ENCODE data around the gene ADAMTS9. TPM values are rescaled to one million over a fixed set of nuclear protein-coding genes. Genes with fewer than 3 reads are reported as not detected.

The ADAMTS9 gene
- total RNA-seq, 1 donor from 2014 or later, result 80.3 TPM

DNA sequence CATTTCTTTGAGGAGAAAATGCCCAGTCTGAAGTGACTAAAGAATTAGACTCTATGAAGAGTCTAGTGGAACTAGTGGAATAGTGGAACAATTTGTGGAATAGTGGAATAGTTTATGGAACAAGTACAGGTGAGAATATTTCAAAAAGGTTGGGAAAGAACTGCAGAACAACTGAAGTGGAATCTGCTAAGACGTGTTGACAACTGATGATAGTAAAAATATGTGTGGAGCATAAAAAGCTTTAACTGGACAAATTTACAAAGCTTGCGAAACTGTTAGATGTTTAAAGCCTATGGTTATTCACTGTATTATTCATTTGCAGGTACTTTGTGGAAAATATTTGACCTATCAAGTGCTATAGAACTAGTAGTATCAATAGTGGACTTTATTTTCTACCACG is 164.5 kb downstream of the ADAMTS9 start:
- no peak for DNase-seq

DNA sequence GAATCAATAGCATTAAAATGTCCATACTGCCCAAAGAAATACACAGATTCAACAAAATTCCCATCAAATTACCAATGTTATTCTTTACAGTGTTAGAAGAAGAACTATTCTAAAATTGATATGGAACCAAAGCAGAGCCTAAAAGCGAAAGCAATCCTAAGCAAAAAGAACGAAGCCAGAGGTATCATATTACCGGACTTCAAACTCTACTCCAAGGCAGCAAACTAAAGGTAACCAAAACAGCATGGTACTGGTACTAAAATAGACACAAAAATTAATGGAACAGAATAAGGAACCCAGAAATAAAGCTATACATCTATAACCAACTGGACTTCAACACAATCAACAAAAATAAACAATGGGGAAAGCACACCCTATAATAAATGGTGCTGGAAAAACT is 167.5 kb downstream of the ADAMTS9 start:
- DNase-seq, result no peak

DNA sequence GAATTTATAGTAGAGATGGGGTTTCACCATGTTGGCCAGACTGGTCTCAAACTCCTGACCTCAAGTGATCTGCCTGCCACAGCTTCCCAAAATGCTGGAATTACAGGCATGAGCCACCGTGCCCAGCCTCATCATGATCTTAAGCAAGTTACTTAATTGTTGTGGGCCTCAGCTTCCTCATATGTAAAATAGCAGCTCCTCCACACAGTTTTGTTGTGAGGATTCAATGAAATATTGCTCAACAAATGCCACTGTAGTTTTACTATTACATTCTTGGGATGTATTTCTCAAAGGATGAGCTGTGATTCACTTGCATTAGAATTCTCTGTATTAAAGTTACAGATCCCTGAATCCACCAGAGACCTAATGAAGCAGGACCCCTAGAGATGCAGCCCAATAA is 168.8 kb downstream of the ADAMTS9 start:
- DNase-seq, result no peak

- DNase-seq, result no peak
Observed at GRCh38 chr3:64518496-64518895, 169.3 kb downstream of the ADAMTS9 start.

GRCh38 chr3:64514889-64515288 is 172.9 kb downstream of the ADAMTS9 start:
- DNase-seq, result no peak

GRCh38 chr3:64509206-64509605 is 178.6 kb downstream of the ADAMTS9 start:
- DNase-seq, result no peak

DNA sequence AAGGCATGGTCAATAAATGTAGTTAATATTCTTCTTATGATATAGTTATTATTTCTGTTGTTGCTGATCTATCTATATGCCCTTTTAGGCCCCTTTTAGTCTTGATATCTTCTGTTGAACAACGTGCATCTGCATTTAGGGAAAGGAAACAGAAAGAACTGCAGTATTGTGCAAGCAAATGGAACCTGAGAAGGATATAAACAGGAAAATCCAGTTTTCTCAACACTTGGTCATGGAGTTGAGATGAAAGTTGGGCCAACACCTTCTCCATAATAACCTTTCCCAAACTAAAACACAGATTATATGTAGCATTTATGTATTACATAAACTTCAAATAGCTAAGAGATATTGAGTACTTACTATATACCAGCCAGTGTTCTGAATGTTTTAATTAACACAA is 179.7 kb downstream of the ADAMTS9 start:
- DNase-seq, result no peak

- no peak for DNase-seq
Observed at GRCh38 chr3:64506255-64506654, 181.5 kb downstream of the ADAMTS9 start.

GRCh38 chr3:64505419-64505818 is 182.4 kb downstream of the ADAMTS9 start:
- peak; percentile 65 for DNase-seq

DNA sequence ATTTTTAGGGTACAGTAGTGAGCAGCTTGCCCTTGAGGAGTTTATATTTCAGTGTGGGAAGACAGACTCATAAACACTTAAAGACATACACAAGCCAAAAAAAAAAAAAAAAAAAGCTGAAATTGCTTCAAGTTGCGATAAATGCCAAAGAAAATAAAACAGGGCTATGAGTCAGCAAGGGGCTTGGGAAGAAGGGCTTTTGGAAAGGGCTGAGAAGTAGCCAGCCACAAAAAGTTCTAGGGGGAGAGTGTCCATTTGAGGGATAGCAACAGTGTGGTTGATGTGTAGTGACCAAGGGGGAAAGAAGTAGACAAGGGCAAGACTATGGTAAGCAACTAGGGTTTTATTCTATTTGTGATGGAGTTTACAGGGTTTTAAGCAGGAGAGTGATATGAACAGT is 185.5 kb downstream of the ADAMTS9 start:
- DNase-seq, result peak; percentile 13

GRCh38 chr3:64501298-64501906 is 186.4 kb downstream of the ADAMTS9 start:
- no peak for DNase-seq

- DNase-seq, result no peak
Observed at GRCh38 chr3:64496786-64497490, 190.9 kb downstream of the ADAMTS9 start.

GRCh38 chr3:64495781-64496334 is 191.9 kb downstream of the ADAMTS9 start:
- DNase-seq, result no peak

- no peak for DNase-seq
Observed at GRCh38 chr3:64495121-64495780, 192.5 kb downstream of the ADAMTS9 start.

DNA sequence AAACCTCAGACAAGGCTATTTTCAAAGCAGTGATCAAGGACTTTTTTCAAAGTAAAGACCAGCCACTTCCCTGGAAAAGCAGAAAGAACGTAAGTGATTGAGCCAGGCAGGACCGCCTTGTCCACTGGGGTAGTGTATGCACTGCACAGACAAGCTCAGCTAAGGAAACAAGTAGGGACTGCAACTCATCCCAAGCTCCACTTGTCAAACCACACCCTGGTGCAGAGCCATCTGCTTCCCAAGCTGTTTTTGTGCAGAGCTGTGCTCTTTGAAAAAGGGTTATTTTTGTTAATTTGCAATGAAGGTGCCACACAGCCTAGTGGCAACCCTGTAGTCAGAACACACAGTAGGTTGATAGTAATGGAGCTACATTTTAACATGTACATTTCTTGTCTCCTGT is 193.3 kb downstream of the ADAMTS9 start:
- DNase-seq, result no peak

DNA sequence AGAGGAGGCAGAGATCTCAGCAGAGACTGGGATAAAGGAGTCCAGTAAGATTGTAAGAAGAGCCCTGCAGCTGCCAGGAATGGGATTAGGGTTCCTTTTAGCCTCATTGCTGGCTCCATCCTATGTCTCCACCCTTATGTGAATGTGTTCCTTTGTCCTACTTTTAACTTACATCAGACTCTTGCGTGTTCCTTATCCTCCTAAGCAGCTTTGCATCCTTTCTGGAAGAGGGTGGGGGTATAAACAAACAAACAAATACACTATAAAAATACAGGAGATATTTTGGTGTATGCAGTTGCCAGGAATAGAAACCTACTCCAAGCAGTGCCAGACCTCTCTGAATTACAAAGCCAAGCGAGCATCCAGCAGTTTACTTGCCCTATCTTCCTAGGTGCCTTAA is 194.7 kb downstream of the ADAMTS9 start:
- DNase-seq, result no peak

GRCh38 chr3:64491843-64492242 is 196.0 kb downstream of the ADAMTS9 start:
- no peak for DNase-seq

DNA sequence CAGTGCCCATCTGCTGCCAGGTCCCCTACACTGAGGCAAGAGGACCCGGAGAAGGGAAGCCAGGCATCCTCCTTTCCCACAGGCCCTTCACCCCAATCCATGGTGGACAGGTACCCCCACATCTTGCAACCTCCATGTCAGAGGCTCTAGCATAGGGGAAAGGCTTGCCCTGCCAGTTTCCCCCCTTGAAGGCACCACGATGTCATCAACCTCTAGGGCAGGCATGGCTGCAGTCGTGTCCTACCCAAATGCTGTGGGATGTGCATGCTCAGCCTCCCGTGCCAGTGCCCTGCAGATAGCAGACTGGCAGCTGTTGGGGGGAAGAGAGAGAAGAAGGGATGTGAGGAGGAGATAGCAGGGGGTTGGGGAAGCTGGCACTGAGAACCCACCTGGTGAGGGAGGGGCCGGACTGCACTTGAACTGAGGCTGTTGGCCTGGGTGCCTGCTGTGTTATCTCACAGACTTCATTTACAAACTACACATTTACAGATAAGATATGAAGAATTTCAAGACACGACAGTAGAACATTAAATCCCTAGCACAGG is 197.5 kb downstream of the ADAMTS9 start:
- no peak for DNase-seq

DNA sequence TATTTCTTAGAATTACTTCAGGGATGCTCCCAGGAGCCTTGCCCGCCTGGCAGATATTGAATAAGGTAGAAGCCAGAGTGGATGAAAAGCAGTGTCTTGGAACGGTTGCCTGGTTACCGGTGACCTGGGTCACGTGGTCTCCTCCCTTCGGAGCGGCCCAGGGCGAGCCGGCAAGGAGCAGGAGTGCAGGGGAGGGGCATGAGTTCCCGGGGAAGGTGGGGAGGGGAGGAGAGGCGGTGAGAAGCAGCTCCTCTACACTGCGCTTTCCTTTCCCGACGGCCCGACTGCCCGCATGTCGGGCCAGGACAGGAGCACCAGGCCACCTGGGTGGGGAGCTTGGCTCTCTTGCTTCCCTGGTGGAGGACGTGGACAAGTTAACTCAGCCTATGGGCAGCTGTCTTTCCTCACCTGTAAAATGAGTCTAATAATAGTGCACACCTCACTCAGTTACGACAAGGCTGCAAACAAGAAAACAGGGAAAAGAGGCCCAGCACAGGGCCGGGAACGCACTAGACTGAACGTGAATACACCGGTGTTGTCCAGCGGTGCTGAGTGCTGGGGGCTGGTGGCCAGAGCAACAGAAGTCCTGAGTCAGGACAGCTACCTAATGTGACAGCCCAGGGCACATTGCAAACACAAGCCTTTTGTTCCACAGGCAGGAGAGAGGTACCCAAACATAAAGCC is 198.3 kb downstream of the ADAMTS9 start:
- DNase-seq, result no peak

DNA sequence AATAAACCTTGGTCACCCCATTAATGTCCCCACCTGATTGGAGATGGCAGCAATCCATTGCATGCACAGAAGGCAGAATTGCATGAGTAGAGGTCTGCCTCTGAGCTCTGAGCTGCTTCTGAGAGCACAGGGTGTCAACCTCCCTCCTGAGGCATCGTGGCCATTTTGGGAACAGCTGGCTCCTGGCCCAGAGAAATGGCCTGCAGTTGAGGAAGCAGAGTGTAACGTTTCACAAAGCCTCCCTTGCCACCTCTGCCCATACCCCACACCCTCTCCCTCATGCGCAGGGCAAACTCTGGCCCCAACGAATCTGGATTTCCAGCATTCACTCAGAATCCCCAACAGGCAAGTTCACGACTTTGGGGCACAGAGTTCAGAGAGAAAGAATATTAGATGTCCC is 198.9 kb downstream of the ADAMTS9 start:
- no peak for DNase-seq

- DNase-seq, result peak; percentile 87
Observed at GRCh38 chr3:64484289-64484992, 203.4 kb downstream of the ADAMTS9 start.

- DNase-seq, result no peak
Observed at GRCh38 chr3:64483467-64483866, 204.3 kb downstream of the ADAMTS9 start.
